CD4-positive, alpha-beta T cell treated with Interleukin-10 for 1 hour (primary cell): ENCODE data around the gene IFNA1.
"Not testable (repeated sequence)": the region's sequence is repeated elsewhere in the genome, so short reads cannot be mapped to it uniquely, and the experiment has no call there.

Experiments
- DNase-seq: peaks from one replicate; pipeline ENCODE4 v3.0.0-alpha.2; 2020

The IFNA1 gene

GRCh38 chr9:21440139-21440538 is at the start of gene IFNA1:
Gene IFNA1 (plus strand): TSS chr9:21440439. CDS start chr9:21440508, 69 bp downstream.
- no peak for DNase-seq

GRCh38 chr9:21392270-21392669 is 48.0 kb upstream of the IFNA1 start:
- peak; percentile 7 for DNase-seq

- DNase-seq, result peak; percentile 59
Measured at GRCh38 chr9:21395778-21396717, 44.2 kb upstream of the IFNA1 start.

- DNase-seq, result no peak
Measured at GRCh38 chr9:21398955-21399489, 41.2 kb upstream of the IFNA1 start.

- DNase-seq, result no peak
Measured at GRCh38 chr9:21399956-21400355, 40.3 kb upstream of the IFNA1 start.

- DNase-seq, result no peak
Measured at GRCh38 chr9:21402386-21403251, 37.6 kb upstream of the IFNA1 start.

GRCh38 chr9:21404146-21404545 is 36.1 kb upstream of the IFNA1 start:
- no peak for DNase-seq

- DNase-seq, result no peak
Measured at GRCh38 chr9:21408817-21409216, 31.4 kb upstream of the IFNA1 start, which contains the start of gene IFNA8. Gene IFNA8 (plus strand): TSS chr9:21409117. CDS start chr9:21409177, 60 bp downstream.

- DNase-seq, result no peak
Measured at GRCh38 chr9:21412107-21412506, 28.1 kb upstream of the IFNA1 start.

- no peak for DNase-seq
Measured at GRCh38 chr9:21413151-21413550, 27.1 kb upstream of the IFNA1 start.

GRCh38 chr9:21413624-21414023 is 26.6 kb upstream of the IFNA1 start:
- DNase-seq, result no peak

- DNase-seq, result no peak
Measured at GRCh38 chr9:21414220-21414940, 25.9 kb upstream of the IFNA1 start.

- no peak for DNase-seq
Measured at GRCh38 chr9:21415493-21416267, 24.6 kb upstream of the IFNA1 start.

GRCh38 chr9:21428235-21428634 is 12.0 kb upstream of the IFNA1 start:
- no peak for DNase-seq

GRCh38 chr9:21429191-21429590 is 11.0 kb upstream of the IFNA1 start:
- no peak for DNase-seq

- DNase-seq, result no peak
Measured at GRCh38 chr9:21432672-21433425, 7.4 kb upstream of the IFNA1 start.

- DNase-seq, result peak; percentile 60
Measured at GRCh38 chr9:21434202-21435014, 5.8 kb upstream of the IFNA1 start.

GRCh38 chr9:21435015-21435383 is 5.2 kb upstream of the IFNA1 start:
- not testable (repeated sequence) for DNase-seq

- peak; percentile 61 for DNase-seq
Measured at GRCh38 chr9:21443849-21444625, 3.8 kb downstream of the IFNA1 start.
